Natural killer cell (primary cell): ENCODE results near the gene OPRM1. TPM values are rescaled to one million over a fixed set of nuclear protein-coding genes. Genes with fewer than 3 reads are reported as not detected.

ENCODE experiments used
- ATAC-seq, 3 donors: fragments of 150-1000 bp in 2 of 3; fragments of 200-7000 bp in 1 of 3; cut with Tn5 transposase; 1 replicate in 1 of 3; 2 replicates in 2 of 3; pipeline ENCODE4 v1.10.0; 2021; ENCODE audit warnings: mild to moderate bottlenecking in 2 of 3, moderate library complexity in 2 of 3
- DNase-seq, 2 donors: peaks; one replicate each; pipeline versions ENCODE4 v3.0.0 to v3.0.0-alpha.2; 2013 to 2021; ENCODE audit warnings: mixed read lengths in 1 of 2
- H3K27ac ChIP-seq: one replicate; pipeline ENCODE4 v1.5.1; 2013; ENCODE audit warnings: mild to moderate bottlenecking, low read length
- H3K27me3 ChIP-seq: one replicate; pipeline ENCODE4 v1.6.1; 2013; ENCODE audit warnings: low read length; ENCODE audit not compliant: control insufficient read depth, insufficient read depth
- H3K36me3 ChIP-seq: one replicate; pipeline ENCODE4 v1.6.1; 2013; ENCODE audit warnings: low read length; ENCODE audit not compliant: control insufficient read depth, insufficient read depth
- H3K4me1 ChIP-seq: one replicate; pipeline ENCODE4 v1.6.1; 2013; ENCODE audit warnings: low read length; ENCODE audit not compliant: control insufficient read depth, insufficient read depth
- H3K4me3 ChIP-seq: one replicate; pipeline ENCODE4 v1.5.1; 2013; ENCODE audit warnings: low read length
- H3K9me3 ChIP-seq: one replicate; pipeline ENCODE4 v1.6.1; 2013; ENCODE audit warnings: low read length; ENCODE audit not compliant: control insufficient read depth, insufficient read depth
- H3K27ac Mint-ChIP-seq, 2 donors: one replicate each; pipeline ENCODE4 v1.8.0; 2022; ENCODE audit warnings: mild to moderate bottlenecking in 2 of 2, mixed read lengths in 2 of 2, moderate library complexity in 1 of 2
- H3K27me3 Mint-ChIP-seq, 2 donors: one replicate each; pipeline ENCODE4 v1.8.0; 2022; ENCODE audit warnings: low read depth in 2 of 2, mixed read lengths in 2 of 2
- H3K36me3 Mint-ChIP-seq: one replicate; pipeline ENCODE4 v1.8.0; 2022; ENCODE audit warnings: mixed read lengths
- H3K4me1 Mint-ChIP-seq, 2 donors: one replicate each; pipeline ENCODE4 v1.8.0; 2022; ENCODE audit warnings: mixed read lengths in 2 of 2
- H3K4me3 Mint-ChIP-seq: one replicate; pipeline ENCODE4 v1.8.0; 2022; ENCODE audit warnings: mild to moderate bottlenecking, moderate library complexity, mixed read lengths
- H3K9me3 Mint-ChIP-seq, 2 donors: one replicate each; pipeline ENCODE4 v1.8.0; 2022; ENCODE audit warnings: mixed read lengths in 2 of 2
- WGBS: methylation state at CpG from one replicate; pipeline ENCODE4 v1.1.7; 2013; ENCODE audit warnings: missing lambda C conversion rate; ENCODE audit not compliant: insufficient coverage; 5-methylcytosine and 5-hydroxymethylcytosine counted together
- intact Hi-C: fragments of 100-400 bp; cut with micrococcal nuclease; formaldehyde crosslinking; loops from one replicate; pipeline ENCODE4 v1.14.2; 2022
- total RNA-seq, 4 donors: library from RNA; stranded (reverse); fragments of 120-200 nt in 1 of 4; gene quantifications; one replicate each; pipeline versions ENCODE4 v1.2.3 to v1.2.4, GENCODE V29; 2013 to 2022
- TF ChIP-seq, protein P1 (sequence below): fragments of 200-600 bp; IDR thresholded peaks from one replicate; pipeline ENCODE4 v1.8.0; 2022; ENCODE audit warnings: antibody characterized with exemption

Gene OPRM1
- total RNA-seq, 3 donors from 2014 or later (not counting 1 experiment from before 2014, with no cell fraction given): not detected

DNA sequence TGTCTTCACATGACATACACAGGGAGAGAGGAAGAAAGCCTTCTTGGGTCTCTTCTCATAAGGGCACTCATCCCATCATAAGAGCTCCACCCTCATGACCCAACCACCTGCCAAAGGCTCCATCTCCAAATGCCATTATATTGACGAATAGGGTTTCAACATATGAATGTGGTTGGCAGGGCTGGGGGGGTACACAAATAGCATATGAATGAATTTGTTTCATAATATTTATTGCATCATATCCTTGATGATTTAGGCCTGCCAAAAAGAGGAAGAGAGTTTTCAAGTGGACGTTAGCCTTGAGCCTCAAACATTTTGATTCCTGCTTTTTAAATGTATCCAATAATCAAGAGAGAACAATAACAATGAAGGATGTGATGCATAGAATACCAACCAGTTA lies 26.2 kb upstream of the OPRM1 start:
- TF ChIP-seq, protein P1, sequence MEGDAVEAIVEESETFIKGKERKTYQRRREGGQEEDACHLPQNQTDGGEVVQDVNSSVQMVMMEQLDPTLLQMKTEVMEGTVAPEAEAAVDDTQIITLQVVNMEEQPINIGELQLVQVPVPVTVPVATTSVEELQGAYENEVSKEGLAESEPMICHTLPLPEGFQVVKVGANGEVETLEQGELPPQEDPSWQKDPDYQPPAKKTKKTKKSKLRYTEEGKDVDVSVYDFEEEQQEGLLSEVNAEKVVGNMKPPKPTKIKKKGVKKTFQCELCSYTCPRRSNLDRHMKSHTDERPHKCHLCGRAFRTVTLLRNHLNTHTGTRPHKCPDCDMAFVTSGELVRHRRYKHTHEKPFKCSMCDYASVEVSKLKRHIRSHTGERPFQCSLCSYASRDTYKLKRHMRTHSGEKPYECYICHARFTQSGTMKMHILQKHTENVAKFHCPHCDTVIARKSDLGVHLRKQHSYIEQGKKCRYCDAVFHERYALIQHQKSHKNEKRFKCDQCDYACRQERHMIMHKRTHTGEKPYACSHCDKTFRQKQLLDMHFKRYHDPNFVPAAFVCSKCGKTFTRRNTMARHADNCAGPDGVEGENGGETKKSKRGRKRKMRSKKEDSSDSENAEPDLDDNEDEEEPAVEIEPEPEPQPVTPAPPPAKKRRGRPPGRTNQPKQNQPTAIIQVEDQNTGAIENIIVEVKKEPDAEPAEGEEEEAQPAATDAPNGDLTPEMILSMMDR: no peak
- no peak for DNase-seq
- H3K27ac ChIP-seq: no peak overlapping the region
- intact Hi-C loops: no loop called here
- no peaks in the 10 kb centered on the region for H3K9me3 ChIP-seq
- H3K27me3 Mint-ChIP-seq: no peaks in the 10 kb centered on the region
- no CpG with 5 or more reads among the region's 2 CpGs for WGBS
- H3K36me3 ChIP-seq: no peaks in the 10 kb centered on the region
- H3K9me3 Mint-ChIP-seq: peaks cover 2 to 4% of the 10 kb centered on the region in 2 donors
- no peaks in the 10 kb centered on the region for H3K4me1 ChIP-seq
- H3K27ac Mint-ChIP-seq: no peak overlapping the region
- H3K4me3 Mint-ChIP-seq: no peak overlapping the region
- no peak for ATAC-seq
- no peak overlapping the region for H3K4me3 ChIP-seq
- no peaks in the 10 kb centered on the region for H3K36me3 Mint-ChIP-seq
- H3K27me3 ChIP-seq: no peaks in the 10 kb centered on the region
- H3K4me1 Mint-ChIP-seq: no peaks in the 10 kb centered on the region

- no peak for ATAC-seq
- no peaks in the 10 kb centered on the region for H3K4me1 Mint-ChIP-seq
- intact Hi-C loops: no loop called here
- no peak overlapping the region for H3K27ac Mint-ChIP-seq
- no peaks in the 10 kb centered on the region for H3K36me3 Mint-ChIP-seq
- Histone ChIP-seq H3K27ac (no peak overlapping the region), H3K4me3 (no peak overlapping the region), H3K4me1 (no peaks in the 10 kb centered on the region), H3K36me3 (no peaks in the 10 kb centered on the region), H3K27me3 (no peaks in the 10 kb centered on the region), H3K9me3 (no peaks in the 10 kb centered on the region)
- 82% methylated on average over 3 of the region's 3 CpGs for WGBS
- TF ChIP-seq, protein P1: no peak
- no peaks in the 10 kb centered on the region for H3K27me3 Mint-ChIP-seq
- no peak for DNase-seq
- H3K4me3 Mint-ChIP-seq: no peak overlapping the region
- H3K9me3 Mint-ChIP-seq: peaks cover 5 to 7% of the 10 kb centered on the region in 2 donors
Measured at GRCh38 chr6:154017786-154018185, 21.3 kb upstream of the OPRM1 start.

DNA sequence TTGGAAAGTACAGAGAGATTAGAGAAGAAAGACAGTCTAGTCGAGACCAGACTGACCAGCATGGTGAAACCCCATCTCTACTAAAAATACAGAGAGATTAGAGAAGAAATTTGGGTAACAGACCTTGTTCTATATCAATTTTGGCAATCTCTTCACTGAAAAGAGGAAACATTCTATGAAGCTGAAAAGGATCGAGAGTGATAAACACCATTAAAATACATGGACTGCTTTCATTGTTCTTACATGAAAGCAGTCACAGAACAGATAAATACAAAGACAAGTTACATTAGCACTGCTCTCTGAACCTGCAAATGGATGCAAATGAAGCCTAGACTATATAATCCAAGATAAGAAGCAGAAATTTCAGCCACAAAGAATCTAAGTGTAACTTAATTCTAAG lies 8.4 kb upstream of the OPRM1 start:
- no peaks in the 10 kb centered on the region for H3K4me1 ChIP-seq
- intact Hi-C loops: no loop called here
- TF ChIP-seq, protein P1: no peak
- no peaks in the 10 kb centered on the region for H3K27me3 Mint-ChIP-seq
- DNase-seq: no peak
- H3K27ac ChIP-seq: no peak overlapping the region
- H3K36me3 ChIP-seq: no peaks in the 10 kb centered on the region
- no peaks in the 10 kb centered on the region for H3K36me3 Mint-ChIP-seq
- 50% methylated on average over 1 of the region's 2 CpGs for WGBS
- no peaks in the 10 kb centered on the region for H3K9me3 ChIP-seq
- no peak overlapping the region for H3K4me3 ChIP-seq
- H3K9me3 Mint-ChIP-seq: peaks cover 0 to 4% of the 10 kb centered on the region in 2 donors
- H3K4me1 Mint-ChIP-seq: no peaks in the 10 kb centered on the region
- no peak for ATAC-seq
- no peak overlapping the region for H3K27ac Mint-ChIP-seq
- H3K27me3 ChIP-seq: no peaks in the 10 kb centered on the region
- H3K4me3 Mint-ChIP-seq: no peak overlapping the region

GRCh38 chr6:154041001-154041400 lies 2.0 kb downstream of the OPRM1 start:
- WGBS: 100% methylated on average over 1 of the region's 2 CpGs
- H3K9me3 ChIP-seq: no peaks in the 10 kb centered on the region
- ATAC-seq (no peak), DNase-seq (no peak)
- peaks cover 0 to 3% of the 10 kb centered on the region in 2 donors for H3K9me3 Mint-ChIP-seq
- TF ChIP-seq, protein P1: no peak
- intact Hi-C loops: no loop called here
- H3K36me3 ChIP-seq: no peaks in the 10 kb centered on the region
- H3K4me3 ChIP-seq: no peak overlapping the region
- H3K27me3 Mint-ChIP-seq: peaks cover 5 to 19% of the 10 kb centered on the region in 2 donors
- H3K4me1 ChIP-seq: no peaks in the 10 kb centered on the region
- no peaks in the 10 kb centered on the region for H3K27me3 ChIP-seq
- no peak overlapping the region for H3K27ac ChIP-seq
- H3K4me1 Mint-ChIP-seq: no peaks in the 10 kb centered on the region
- no peaks in the 10 kb centered on the region for H3K36me3 Mint-ChIP-seq
- H3K27ac Mint-ChIP-seq: no peak overlapping the region
- H3K4me3 Mint-ChIP-seq: no peak overlapping the region
